ENCODE results near the gene UBE2C. TPM values are rescaled to one million over a fixed set of nuclear protein-coding genes. Genes with fewer than 3 reads are reported as not detected.

The UBE2C gene
- total RNA-seq, 4 donors from 2014 or later = 0.83 to 2.7 (median 0.91) TPM; not detected in 1

- no peak overlapping the region for H3K4me3 ChIP-seq
- peaks cover 13 to 40% (median 36%) of the 10 kb centered on the region in 4 donors for H3K4me1 ChIP-seq
- intact Hi-C loops (cut with DNase I) = no loop called here
- H3K36me3 ChIP-seq = no peaks in the 10 kb centered on the region
- H3K27ac ChIP-seq (replicated peaks in 1 of 4) = no peak overlapping the region
- peaks cover 0 to 26% (median 0%) of the 10 kb centered on the region in 4 donors for H3K27me3 ChIP-seq
- 96% methylated on average over 4 of the region's 4 CpGs for WGBS
- no peak for DNase-seq (ENCODE audit: extremely low spot score)
- TF ChIP-seq, protein P1, sequence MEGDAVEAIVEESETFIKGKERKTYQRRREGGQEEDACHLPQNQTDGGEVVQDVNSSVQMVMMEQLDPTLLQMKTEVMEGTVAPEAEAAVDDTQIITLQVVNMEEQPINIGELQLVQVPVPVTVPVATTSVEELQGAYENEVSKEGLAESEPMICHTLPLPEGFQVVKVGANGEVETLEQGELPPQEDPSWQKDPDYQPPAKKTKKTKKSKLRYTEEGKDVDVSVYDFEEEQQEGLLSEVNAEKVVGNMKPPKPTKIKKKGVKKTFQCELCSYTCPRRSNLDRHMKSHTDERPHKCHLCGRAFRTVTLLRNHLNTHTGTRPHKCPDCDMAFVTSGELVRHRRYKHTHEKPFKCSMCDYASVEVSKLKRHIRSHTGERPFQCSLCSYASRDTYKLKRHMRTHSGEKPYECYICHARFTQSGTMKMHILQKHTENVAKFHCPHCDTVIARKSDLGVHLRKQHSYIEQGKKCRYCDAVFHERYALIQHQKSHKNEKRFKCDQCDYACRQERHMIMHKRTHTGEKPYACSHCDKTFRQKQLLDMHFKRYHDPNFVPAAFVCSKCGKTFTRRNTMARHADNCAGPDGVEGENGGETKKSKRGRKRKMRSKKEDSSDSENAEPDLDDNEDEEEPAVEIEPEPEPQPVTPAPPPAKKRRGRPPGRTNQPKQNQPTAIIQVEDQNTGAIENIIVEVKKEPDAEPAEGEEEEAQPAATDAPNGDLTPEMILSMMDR (IDR thresholded peaks at IDR 0.05) = no peak
- no peak for TF ChIP-seq POLR2AphosphoS5 (IDR thresholded peaks at IDR 0.05)
- H3K9me3 ChIP-seq = no peaks in the 10 kb centered on the region
These were observed 7.0 kb downstream of the UBE2C start for GRCh38 chr20:45819466-45819865.

GRCh38 chr20:45821947-45822346 lies 9.5 kb downstream of the UBE2C start:
- peaks cover 23 to 62% (median 50%) of the 10 kb centered on the region in 4 donors for H3K4me1 ChIP-seq
- peaks cover 0 to 26% (median 0%) of the 10 kb centered on the region in 4 donors for H3K27me3 ChIP-seq
- no peak for TF ChIP-seq POLR2A (IDR thresholded peaks at IDR 0.05; ENCODE audit: low read depth)
- no peak for TF ChIP-seq POLR2AphosphoS5 (IDR thresholded peaks at IDR 0.05)
- TF ChIP-seq EP300 (IDR thresholded peaks at IDR 0.05) = no peak
- TF ChIP-seq, protein P1 (IDR thresholded peaks at IDR 0.05) = no peak
- no peaks in the 10 kb centered on the region for H3K36me3 ChIP-seq
- 81% methylated on average over 2 of the region's 2 CpGs for WGBS
- H3K9me3 ChIP-seq = no peaks in the 10 kb centered on the region
- DNase-seq (ENCODE audit: extremely low spot score) = no peak
- H3K27ac ChIP-seq (replicated peaks in 1 of 4) = no peak overlapping the region
- intact Hi-C loops (cut with DNase I) = no loop called here
- no peak overlapping the region for H3K4me3 ChIP-seq

DNA sequence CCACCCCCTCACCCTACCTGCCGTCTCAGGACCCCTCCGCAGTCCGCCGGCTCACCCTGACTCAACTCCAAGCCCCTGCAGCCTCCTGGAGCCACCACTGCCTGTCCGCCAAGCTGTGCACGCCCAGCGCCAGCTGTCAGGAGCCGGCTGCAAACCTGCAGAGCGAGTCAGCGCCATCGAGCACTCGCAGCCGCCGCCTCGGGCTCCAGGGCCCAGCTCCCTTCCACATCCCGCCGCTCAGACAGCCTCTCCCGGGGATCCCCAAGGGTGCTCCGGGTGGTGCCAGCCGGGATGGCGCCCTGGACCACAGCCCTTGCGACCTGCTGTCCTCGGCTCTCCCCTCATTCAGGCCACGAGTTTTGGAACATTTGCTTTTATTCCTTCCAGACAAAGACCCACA lies 10.4 kb downstream of the UBE2C start:
- no peak for TF ChIP-seq EP300 (IDR thresholded peaks at IDR 0.05)
- Histone ChIP-seq H3K9me3 (no peaks in the 10 kb centered on the region), H3K4me3 (peak overlapping the region; percentile 16 to 37 (median 22)), H3K4me1 (peaks cover 23 to 60% (median 44%) of the 10 kb centered on the region in 4 donors), H3K27ac (replicated peaks in 1 of 4) (no peak overlapping the region), H3K36me3 (no peaks in the 10 kb centered on the region), H3K27me3 (peaks cover 0 to 26% (median 0%) of the 10 kb centered on the region in 4 donors)
- WGBS = no CpG with 5 or more reads among the region's 24 CpGs
- intact Hi-C loops (cut with DNase I) = no loop called here
- no peak for DNase-seq (ENCODE audit: extremely low spot score)

DNA sequence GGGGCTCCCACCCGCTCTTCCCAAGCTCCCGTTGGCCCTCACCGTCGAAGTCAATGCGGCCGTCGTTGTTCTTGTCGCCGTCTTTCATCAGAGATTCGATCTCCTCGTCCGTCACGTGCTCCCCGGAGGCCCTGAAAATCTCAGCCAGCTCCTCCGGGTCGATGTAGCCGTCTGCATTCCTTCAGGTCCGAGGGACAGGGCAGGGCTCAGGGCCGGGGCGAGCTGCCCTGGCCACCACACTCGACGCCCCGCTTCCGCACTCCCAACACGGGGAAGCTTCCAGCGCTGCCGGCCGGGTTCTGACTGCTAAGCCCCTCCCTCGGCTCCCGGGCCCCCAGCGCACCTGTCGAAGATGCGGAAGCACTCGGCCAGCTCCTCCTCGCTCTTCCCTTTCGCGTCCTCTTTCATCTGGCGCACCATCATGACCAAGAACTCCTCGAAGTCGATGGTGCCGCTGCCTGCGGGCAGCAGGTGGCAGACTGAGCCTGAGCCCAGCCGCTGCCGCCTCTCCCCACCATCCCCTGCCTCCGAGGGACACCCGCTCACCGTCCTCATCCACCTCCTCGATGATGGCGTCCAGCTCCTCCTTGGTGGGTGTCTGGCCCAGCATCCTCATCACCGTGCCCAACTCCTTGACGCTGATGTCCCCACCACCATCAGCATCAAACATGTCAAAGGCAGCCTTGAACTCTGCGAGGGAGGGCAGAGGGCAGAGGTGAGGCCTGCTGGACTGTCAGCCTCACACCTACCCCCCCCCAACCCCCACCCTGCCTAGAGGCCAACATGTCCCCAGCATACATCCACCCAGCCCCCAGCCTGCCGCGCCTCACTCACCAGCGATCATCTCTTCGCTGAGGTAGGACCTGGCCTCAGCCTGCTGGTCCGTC lies 11.7 kb downstream of the UBE2C start:
- intact Hi-C loops (cut with DNase I) = no loop called here
- peaks cover 0 to 26% (median 0%) of the 10 kb centered on the region in 4 donors for H3K27me3 ChIP-seq
- H3K4me1 ChIP-seq = peaks cover 26 to 63% (median 43%) of the 10 kb centered on the region in 4 donors
- TF ChIP-seq POLR2AphosphoS5 (IDR thresholded peaks at IDR 0.05) (peak in 1 of 2 donors; percentile 30), EP300 (IDR thresholded peaks at IDR 0.05) (no peak), POLR2A (IDR thresholded peaks at IDR 0.05; ENCODE audit: low read depth) (no peak)
- TF ChIP-seq, protein P1 (IDR thresholded peaks at IDR 0.05) = peak; percentile 34 to 58 (median 53)
- H3K36me3 ChIP-seq = no peaks in the 10 kb centered on the region
- H3K4me3 ChIP-seq = peak overlapping the region; percentile 30 to 48 (median 41)
- H3K9me3 ChIP-seq = no peaks in the 10 kb centered on the region
- WGBS = 35% methylated on average over 43 of the region's 57 CpGs
- H3K27ac ChIP-seq (replicated peaks in 1 of 4) = no peak overlapping the region
- no peak for DNase-seq (ENCODE audit: extremely low spot score)

DNA sequence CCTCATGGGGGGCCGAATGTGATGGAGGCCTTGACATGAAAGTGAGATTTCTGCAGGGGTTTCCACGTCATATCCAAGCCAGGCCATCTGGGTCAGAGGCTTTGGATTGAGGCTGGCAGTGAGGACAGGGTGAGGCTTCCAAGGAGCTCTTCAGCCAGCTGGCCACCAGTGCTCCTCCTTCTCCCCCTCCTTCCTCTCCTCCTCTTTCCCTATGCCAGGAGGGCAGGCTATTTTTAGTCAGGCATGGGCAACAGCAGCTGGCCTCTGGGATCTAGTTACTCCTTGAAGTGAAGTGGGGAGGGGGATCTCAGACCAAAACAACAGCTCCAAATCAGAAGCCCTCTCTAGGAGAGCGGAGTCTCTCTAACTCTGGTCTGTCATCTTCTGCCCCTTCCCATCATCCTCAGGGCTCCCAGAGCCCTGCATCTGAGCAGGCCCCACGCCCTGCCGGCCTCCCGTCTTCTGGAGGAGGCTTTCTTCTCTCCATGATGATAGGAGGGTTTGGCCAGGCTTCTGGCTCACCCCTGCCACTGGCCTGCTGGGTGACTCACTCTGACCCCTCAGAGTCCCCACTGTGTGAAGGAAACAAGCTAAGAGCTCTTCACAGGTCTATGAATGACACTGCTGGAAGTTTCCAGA lies 14.1 kb downstream of the UBE2C start:
- intact Hi-C loops (cut with DNase I) = no loop called here
- Histone ChIP-seq H3K9me3 (no peaks in the 10 kb centered on the region), H3K4me1 (peaks cover 26 to 63% (median 43%) of the 10 kb centered on the region in 4 donors), H3K36me3 (no peaks in the 10 kb centered on the region), H3K4me3 (no peak overlapping the region), H3K27me3 (peaks cover 0 to 26% (median 0%) of the 10 kb centered on the region in 4 donors), H3K27ac (replicated peaks in 1 of 4) (peak overlapping the region; percentile 58 to 74 (median 68))
- no peak for DNase-seq (ENCODE audit: extremely low spot score)
- TF ChIP-seq, protein P1 (IDR thresholded peaks at IDR 0.05) = no peak
- peak in 1 of 2 donors; percentile 15 for TF ChIP-seq POLR2AphosphoS5 (IDR thresholded peaks at IDR 0.05)
- 27% methylated on average over 6 of the region's 6 CpGs for WGBS

All from esophagus muscularis mucosa (tissue), 4 donors.